Thoracic aorta (tissue), 2 donors: ENCODE data around the gene DHX36. TPM values are rescaled to one million over a fixed set of nuclear protein-coding genes. Genes with fewer than 3 reads are reported as not detected.

ENCODE experiments used
- ATAC-seq: fragments of 150-250 bp; one replicate; pipeline ENCODE4 v1.8.0; 2017; ENCODE audit warnings: low read depth; ENCODE audit not compliant: insufficient number of reproducible peaks, low FRiP score
- DNase-seq: peaks from one replicate; pipeline ENCODE4 v3.0.0-alpha.2; 2020; ENCODE audit warnings: low spot score
- H3K27ac ChIP-seq, 2 donors: fragments of 200-600 bp; sonication (generic); 1 replicate in 1 of 2; 2 replicates in 1 of 2; pipeline ENCODE4 v1.5.1; 2016; ENCODE audit warnings: mild to moderate bottlenecking in 2 of 2, moderate library complexity in 2 of 2
- H3K27me3 ChIP-seq: fragments of 200-600 bp; sonication (generic); replicated peaks from 2 replicates; pipeline ENCODE4 v1.6.0; 2016; ENCODE audit warnings: mild to moderate bottlenecking; ENCODE audit not compliant: insufficient read depth
- H3K36me3 ChIP-seq: fragments of 200-600 bp; sonication (generic); one replicate; pipeline ENCODE4 v1.5.1; 2016
- H3K4me1 ChIP-seq, 2 donors: fragments of 200-600 bp; sonication (generic); 1 replicate in 1 of 2; 2 replicates in 1 of 2; pipeline versions ENCODE4 v1.5.1 to v1.6.0; 2016; ENCODE audit warnings: low read depth in 2 of 2, mild to moderate bottlenecking in 1 of 2; ENCODE audit not compliant: control insufficient read depth in 1 of 2
- H3K4me3 ChIP-seq: fragments of 200-600 bp; sonication (generic); 2 replicates; pipeline ENCODE4 v1.5.1; 2016; ENCODE audit warnings: mild to moderate bottlenecking
- H3K9me3 ChIP-seq: fragments of 200-600 bp; sonication (generic); 2 replicates; pipeline ENCODE4 v1.5.1; 2016
- CTCF ChIP-seq: fragments of 200-600 bp; sonication (generic); IDR thresholded peaks from one replicate; pipeline ENCODE4 v1.5.1; 2019; ENCODE audit warnings: antibody characterized with exemption
- total RNA-seq, 2 donors: library from RNA; depleted of rRNA; stranded (reverse); fragments of >200 nt; gene quantifications; one replicate each; pipeline versions ENCODE4 v1.1.0 to v1.2.3, GENCODE V29; 2016

The DHX36 gene
- total RNA-seq, 2 donors from 2014 or later: 71.5 to 128 TPM

GRCh38 chr3:154223519-154223918 is 100.8 kb downstream of the DHX36 start:
- ATAC-seq: no peak
- H3K27ac ChIP-seq: peak overlapping the region in 1 of 2 donors; percentile 48
- no peaks in the 10 kb centered on the region for H3K9me3 ChIP-seq
- H3K27me3 ChIP-seq: no peaks in the 10 kb centered on the region
- H3K36me3 ChIP-seq: peaks cover 11% of the 10 kb centered on the region
- no peak for DNase-seq
- no peak for TF ChIP-seq CTCF
- H3K4me1 ChIP-seq: peaks cover 15 to 19% of the 10 kb centered on the region in 2 donors
- no peak overlapping the region for H3K4me3 ChIP-seq

Other genes with a start within 250 kb of the DHX36 start
- 10 to 100 TPM; 88.0 to 96.4 TPM for gene ARHGEF26, start 203.1 kb downstream of the DHX36 start, total RNA-seq
- gene GPR149, start 105.7 kb upstream of the DHX36 start, total RNA-seq: not detected